MCF 10A (cell line): ENCODE results near the gene HSPA4. TPM values are rescaled to one million over a fixed set of nuclear protein-coding genes. Genes with fewer than 3 reads are reported as not detected.

ENCODE experiments used
- BruUV-seq: library from RNA; stranded (reverse); fragments of 400-500 nt; replicated peaks from 2 replicates; lab custom pipeline; 2021; lab: Mats Ljungman, UMichigan
- CTCF ChIA-PET: fragments of 300-600 bp; sonication (Branson Sonifier 250); formaldehyde crosslinking; extraction: SDS; loops from one replicate; lab custom pipeline; 2021; ENCODE audit warnings: antibody characterized with exemption, inconsistent platforms; lab: Yijun Ruan, JAX
- POLR2A ChIA-PET: fragments of 300-600, 350-650 bp; sonication (Branson Sonifier 250); formaldehyde crosslinking; extraction: SDS; loops from one replicate; lab custom pipeline; 2020; ENCODE audit warnings: antibody characterized with exemption, inconsistent platforms; lab: Yijun Ruan, JAX
- DNase-seq: peaks from one replicate; pipeline ENCODE4 v3.0.0-alpha.2; 2018; ENCODE audit not compliant: unreplicated experiment
- H3K27ac Mint-ChIP-seq: one replicate; pipeline ENCODE4 v1.8.0; 2022; ENCODE audit warnings: mild to moderate bottlenecking, low read depth, mixed read lengths; ENCODE audit not compliant: unreplicated experiment
- H3K27me3 Mint-ChIP-seq: one replicate; pipeline ENCODE4 v1.8.0; 2022; ENCODE audit warnings: mixed read lengths; ENCODE audit not compliant: insufficient read depth, unreplicated experiment
- H3K36me3 Mint-ChIP-seq: one replicate; pipeline ENCODE4 v1.8.0; 2022; ENCODE audit warnings: mild to moderate bottlenecking, moderate library complexity, mixed read lengths; ENCODE audit not compliant: insufficient read depth, unreplicated experiment
- H3K4me1 Mint-ChIP-seq: one replicate; pipeline ENCODE4 v1.8.0; 2022; ENCODE audit warnings: mixed read lengths; ENCODE audit not compliant: insufficient read depth, unreplicated experiment
- H3K4me3 Mint-ChIP-seq: one replicate; pipeline ENCODE4 v1.8.0; 2022; ENCODE audit warnings: mild to moderate bottlenecking, moderate library complexity, mixed read lengths; ENCODE audit not compliant: unreplicated experiment
- H3K9me3 Mint-ChIP-seq: one replicate; pipeline ENCODE4 v1.8.0; 2022; ENCODE audit warnings: mixed read lengths; ENCODE audit not compliant: unreplicated experiment
- intact Hi-C: fragments of 100-400 bp; cut with micrococcal nuclease; formaldehyde crosslinking; loops from 2 replicates; pipeline ENCODE4 v1.14.1; 2022
- total RNA-seq: library from RNA; stranded (reverse); gene quantifications from 2 replicates; pipeline ENCODE4 v1.2.3, GENCODE V29; 2022
- TF ChIP-seq, protein P1 (sequence below): fragments of 200-600 bp; IDR thresholded peaks from one replicate; pipeline ENCODE4 v1.8.0; 2022; ENCODE audit warnings: antibody characterized with exemption, mild to moderate bottlenecking; ENCODE audit not compliant: unreplicated experiment

Gene HSPA4
- total RNA-seq, 1 experiment from 2014 or later, result 218 TPM

DNA sequence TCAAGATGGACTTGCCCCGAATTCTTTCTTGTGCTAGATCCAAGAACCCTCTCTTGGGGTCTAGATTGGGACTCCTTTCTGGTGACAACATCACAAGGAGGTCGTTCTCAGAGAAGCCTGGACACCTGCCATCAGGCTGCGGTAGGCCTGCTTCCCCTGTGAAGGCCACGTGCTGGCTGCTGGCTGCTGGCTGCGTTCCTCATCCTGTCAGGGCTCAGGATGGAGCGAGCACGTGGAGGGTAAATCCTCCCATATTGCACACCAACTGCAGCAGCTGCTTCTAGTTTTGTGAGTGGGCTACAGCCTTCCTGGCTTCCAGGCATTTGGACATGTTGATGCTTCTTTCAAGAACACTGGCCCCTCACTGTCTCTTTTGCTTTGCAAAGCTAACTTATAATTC lies 95.6 kb downstream of the HSPA4 start:
- ChIA-PET CTCF (interaction anchor here (1.1 kb wide), 1 partner anchor 29 kb away, joined by 3 read pairs; no protein-coding TSS in a partner anchor), POLR2A (no interaction called here)
- H3K36me3 Mint-ChIP-seq, result no peaks in the 10 kb centered on the region
- BruUV-seq, result no TSS peak
- peaks cover 8% of the 10 kb centered on the region for H3K9me3 Mint-ChIP-seq
- TF ChIP-seq, protein P1, sequence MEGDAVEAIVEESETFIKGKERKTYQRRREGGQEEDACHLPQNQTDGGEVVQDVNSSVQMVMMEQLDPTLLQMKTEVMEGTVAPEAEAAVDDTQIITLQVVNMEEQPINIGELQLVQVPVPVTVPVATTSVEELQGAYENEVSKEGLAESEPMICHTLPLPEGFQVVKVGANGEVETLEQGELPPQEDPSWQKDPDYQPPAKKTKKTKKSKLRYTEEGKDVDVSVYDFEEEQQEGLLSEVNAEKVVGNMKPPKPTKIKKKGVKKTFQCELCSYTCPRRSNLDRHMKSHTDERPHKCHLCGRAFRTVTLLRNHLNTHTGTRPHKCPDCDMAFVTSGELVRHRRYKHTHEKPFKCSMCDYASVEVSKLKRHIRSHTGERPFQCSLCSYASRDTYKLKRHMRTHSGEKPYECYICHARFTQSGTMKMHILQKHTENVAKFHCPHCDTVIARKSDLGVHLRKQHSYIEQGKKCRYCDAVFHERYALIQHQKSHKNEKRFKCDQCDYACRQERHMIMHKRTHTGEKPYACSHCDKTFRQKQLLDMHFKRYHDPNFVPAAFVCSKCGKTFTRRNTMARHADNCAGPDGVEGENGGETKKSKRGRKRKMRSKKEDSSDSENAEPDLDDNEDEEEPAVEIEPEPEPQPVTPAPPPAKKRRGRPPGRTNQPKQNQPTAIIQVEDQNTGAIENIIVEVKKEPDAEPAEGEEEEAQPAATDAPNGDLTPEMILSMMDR, result no peak
- no peak overlapping the region for H3K27ac Mint-ChIP-seq
- intact Hi-C loops, result no loop called here
- no peaks in the 10 kb centered on the region for H3K4me1 Mint-ChIP-seq
- no peak for DNase-seq
- no peak overlapping the region for H3K4me3 Mint-ChIP-seq
- H3K27me3 Mint-ChIP-seq, result no peaks in the 10 kb centered on the region

GRCh38 chr5:133147815-133148567 lies 96.2 kb downstream of the HSPA4 start:
- no peak for DNase-seq
- Mint-ChIP-seq H3K4me3 (no peak overlapping the region), H3K27me3 (no peaks in the 10 kb centered on the region), H3K27ac (no peak overlapping the region), H3K36me3 (no peaks in the 10 kb centered on the region), H3K9me3 (peaks cover 8% of the 10 kb centered on the region), H3K4me1 (no peaks in the 10 kb centered on the region)
- TF ChIP-seq, protein P1, result no peak
- CTCF ChIA-PET, result interaction anchor here (0.7 to 1.0 kb wide), 3 partner anchors 162 to 519 kb away, joined by 3 read pairs; no protein-coding TSS in a partner anchor
- intact Hi-C loops, result no loop called here
- POLR2A ChIA-PET, result no interaction called here
- BruUV-seq, result no TSS peak

DNA sequence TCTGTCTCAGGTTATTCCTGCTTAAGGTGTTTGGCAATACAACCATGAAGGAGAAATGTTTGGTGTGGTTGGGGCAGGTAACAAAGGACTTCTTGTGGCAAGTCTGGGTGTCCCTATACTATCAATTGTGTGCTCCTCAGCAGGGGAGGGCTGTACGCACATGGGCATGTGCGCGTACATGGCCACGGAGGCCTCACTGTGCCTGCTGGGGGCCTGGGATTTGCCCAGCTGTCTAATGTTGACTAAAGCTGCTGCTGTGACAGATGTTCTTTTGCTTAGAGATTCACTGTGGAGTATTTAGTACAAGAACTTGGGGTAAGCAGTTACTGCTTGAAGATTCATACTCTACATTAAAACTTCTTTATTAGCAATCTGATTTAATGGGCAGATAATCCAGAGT lies 97.5 kb downstream of the HSPA4 start:
- Mint-ChIP-seq H3K4me1 (no peaks in the 10 kb centered on the region), H3K27ac (no peak overlapping the region), H3K27me3 (no peaks in the 10 kb centered on the region), H3K9me3 (no peaks in the 10 kb centered on the region), H3K4me3 (no peak overlapping the region), H3K36me3 (no peaks in the 10 kb centered on the region)
- POLR2A ChIA-PET, result interaction anchor here (0.6 kb wide), 1 partner anchor 149 kb away, joined by 3 read pairs; no protein-coding TSS in a partner anchor
- intact Hi-C loops, result no loop called here
- no TSS peak for BruUV-seq
- CTCF ChIA-PET, result interaction anchor here (0.5 to 1.0 kb wide), 3 partner anchors 39 to 1671 kb away, joined by 3 to 5 read pairs (median 3); no protein-coding TSS in a partner anchor
- DNase-seq, result no peak
- TF ChIP-seq, protein P1, result no peak

DNA sequence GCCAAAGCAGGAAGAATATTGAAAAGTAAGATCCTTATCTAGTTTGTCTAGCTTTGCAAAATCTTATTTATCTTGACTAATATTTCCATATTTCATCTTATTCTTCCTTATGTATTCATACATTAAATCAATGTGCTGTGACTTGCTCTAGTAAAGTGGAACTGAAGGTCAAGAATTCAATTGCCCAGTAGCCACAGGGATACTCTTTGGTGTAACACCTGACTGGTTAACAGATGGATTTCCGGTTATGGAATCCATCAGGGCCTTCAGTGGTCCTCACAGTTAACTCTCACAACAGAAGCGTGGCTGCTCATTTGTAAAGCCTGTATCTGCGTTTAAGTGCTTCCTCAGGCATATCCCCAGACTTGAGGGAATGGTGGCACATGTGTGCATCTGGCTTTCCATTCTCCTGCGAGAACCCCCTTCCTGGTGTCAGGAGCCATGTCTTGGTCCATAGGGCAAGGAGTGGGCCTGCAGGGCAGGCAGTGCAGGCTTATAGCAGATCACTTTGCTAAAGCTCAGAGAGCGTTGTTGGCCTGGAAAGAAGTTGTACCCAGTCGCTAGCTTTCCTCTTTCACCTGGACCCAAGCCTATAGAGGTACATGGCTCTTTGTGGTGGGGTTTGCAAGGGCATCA lies 99.2 kb downstream of the HSPA4 start:
- Mint-ChIP-seq H3K4me3 (no peak overlapping the region), H3K9me3 (no peaks in the 10 kb centered on the region), H3K36me3 (no peaks in the 10 kb centered on the region), H3K27ac (no peak overlapping the region), H3K27me3 (no peaks in the 10 kb centered on the region), H3K4me1 (peaks cover 6% of the 10 kb centered on the region)
- no TSS peak for BruUV-seq
- DNase-seq, result no peak
- ChIA-PET POLR2A (no interaction called here), CTCF (interaction anchor here (0.6 kb wide), 1 partner anchor 20 kb away, joined by 3 read pairs; no protein-coding TSS in a partner anchor)
- intact Hi-C loops, result no loop called here
- TF ChIP-seq, protein P1, result no peak
